ENCODE results near the gene IGFALS. TPM values are rescaled to one million over a fixed set of nuclear protein-coding genes. Genes with fewer than 3 reads are reported as not detected.
A peak's percentile ranks its signal among the peaks of the same experiment; 100 is the strongest.

The IGFALS gene
- total RNA-seq, 1 donor from 2014 or later: not detected

- DNase-seq (ENCODE audit: extremely low read depth, low read depth, low spot score): no peak
Observed at GRCh38 chr16:1790611-1791255, 2.8 kb downstream of the IGFALS start.

DNA sequence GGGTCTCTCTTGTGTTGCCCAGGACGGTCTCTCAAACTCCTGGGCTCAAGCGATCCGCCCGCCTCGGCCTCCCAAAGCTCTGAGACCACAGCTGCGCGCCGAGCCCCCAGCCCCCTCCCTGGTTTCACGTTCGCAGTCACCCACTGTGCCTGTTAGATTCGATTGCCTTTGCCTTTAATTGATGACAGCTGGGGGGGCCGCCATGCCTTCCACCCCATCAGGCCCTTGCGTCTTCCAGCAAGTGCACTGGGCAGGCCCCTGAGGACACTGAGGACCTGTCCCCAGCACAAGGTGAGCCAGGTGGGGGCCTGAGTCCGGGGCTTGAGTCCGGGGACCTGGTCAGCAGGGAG, 3.3 kb downstream of the IGFALS start:
- DNase-seq (ENCODE audit: extremely low read depth, low read depth, low spot score): no peak

GRCh38 chr16:1789643-1790045, 3.9 kb downstream of the IGFALS start:
- no peak for DNase-seq (ENCODE audit: extremely low read depth, low read depth, low spot score)

DNA sequence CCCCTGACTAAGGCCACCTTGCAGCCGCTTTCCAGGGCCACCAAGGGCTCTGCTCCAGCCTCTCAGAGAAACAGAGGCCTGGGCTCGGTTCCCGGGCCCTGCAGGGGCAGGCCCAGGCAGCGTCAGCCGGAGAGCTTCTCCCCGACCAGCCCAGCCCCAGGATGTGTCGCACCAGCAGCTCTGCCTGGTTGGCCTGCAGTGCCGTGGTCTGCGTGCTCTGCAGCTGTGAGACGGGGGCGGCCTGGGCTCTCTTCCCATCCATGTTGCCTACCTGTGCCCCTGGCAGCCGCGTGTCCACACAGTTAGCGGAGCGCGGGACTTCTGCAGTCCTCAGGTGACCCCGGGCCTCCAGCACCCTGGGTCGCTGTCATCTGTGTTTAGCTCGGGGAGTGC, 4.8 kb downstream of the IGFALS start:
- DNase-seq (ENCODE audit: extremely low read depth, low read depth, low spot score): no peak

DNA sequence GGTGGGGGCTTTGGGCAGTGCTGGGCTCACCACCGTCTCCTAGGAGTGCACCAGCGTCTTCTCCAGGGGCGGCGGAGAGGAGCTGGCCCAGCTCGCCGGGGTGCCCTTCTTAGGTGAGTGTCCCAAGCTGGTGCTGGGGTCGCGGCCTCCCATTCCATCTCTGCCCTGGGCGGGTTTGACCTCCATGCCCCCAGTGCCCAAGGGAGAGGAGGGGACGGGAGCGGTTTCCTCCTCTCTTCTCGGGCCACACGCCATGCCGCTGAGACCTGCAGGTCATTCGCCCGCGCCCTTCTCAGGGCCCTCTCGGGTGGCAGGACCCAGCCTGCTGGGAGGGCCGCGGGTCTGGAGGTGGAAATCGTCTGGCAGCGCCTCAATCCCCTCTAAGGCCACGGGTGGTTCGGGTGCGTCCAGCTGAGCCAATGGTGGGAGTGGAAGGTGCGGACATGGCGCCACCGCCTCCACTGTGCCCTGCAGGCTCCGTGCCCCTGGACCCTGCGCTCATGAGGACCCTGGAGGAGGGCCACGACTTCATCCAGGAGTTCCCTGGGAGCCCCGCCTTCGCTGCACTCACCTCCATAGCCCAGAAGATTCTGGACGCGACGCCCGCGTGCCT, 5.3 kb downstream of the IGFALS start:
- no peak for DNase-seq (ENCODE audit: extremely low read depth, low read depth, low spot score)

DNA sequence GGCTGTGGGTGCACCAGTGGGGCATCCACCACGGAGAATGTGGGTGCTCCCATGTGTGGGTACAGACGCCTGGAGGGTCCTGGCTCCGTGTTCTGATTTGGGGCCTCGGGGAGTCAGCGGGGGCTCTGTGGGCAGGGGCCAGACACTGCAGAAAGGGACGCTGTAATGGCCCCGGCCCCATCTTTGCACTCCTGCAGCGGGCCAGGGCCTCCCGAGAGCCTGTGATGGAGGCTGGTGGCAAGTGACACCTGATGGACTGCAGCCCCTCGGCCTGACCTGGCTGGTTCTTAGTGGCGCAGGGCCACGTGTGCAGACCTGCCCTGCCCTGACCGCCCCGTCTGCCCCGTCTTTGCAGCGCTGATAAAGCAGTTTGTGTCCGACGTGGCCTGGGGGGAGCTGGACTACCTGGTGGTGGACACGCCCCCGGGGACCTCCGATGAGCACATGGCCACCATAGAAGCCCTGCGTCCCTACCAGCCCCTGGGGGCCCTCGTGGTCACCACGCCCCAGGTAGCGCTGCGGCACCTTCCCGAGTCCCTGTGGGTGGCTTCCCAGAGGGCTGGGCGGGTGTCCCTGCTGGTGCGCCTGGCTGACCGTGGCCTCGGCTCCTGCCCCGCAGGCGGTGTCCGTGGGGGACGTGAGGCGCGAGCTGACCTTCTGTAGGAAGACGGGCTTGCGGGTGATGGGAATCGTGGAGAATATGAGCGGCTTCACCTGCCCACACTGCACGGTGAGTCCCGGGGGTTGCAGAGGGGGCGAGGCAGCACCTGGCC, 6.0 kb downstream of the IGFALS start:
- no peak for DNase-seq (ENCODE audit: extremely low read depth, low read depth, low spot score)

DNA sequence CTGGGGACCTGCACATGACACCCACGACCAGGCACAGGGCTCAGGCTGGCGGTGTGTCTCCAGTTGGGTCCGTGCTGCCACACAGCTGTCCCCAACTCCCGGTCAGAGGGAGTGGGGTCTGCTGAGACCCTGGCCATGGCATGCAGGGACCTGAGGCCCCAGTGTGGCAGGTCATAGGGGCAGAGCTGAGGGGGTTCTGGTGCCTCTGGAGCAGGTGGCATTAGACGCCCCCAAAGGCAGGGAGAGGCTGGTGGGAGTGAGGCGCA, 6.5 kb downstream of the IGFALS start:
- no peak for DNase-seq (ENCODE audit: extremely low read depth, low read depth, low spot score)

DNA sequence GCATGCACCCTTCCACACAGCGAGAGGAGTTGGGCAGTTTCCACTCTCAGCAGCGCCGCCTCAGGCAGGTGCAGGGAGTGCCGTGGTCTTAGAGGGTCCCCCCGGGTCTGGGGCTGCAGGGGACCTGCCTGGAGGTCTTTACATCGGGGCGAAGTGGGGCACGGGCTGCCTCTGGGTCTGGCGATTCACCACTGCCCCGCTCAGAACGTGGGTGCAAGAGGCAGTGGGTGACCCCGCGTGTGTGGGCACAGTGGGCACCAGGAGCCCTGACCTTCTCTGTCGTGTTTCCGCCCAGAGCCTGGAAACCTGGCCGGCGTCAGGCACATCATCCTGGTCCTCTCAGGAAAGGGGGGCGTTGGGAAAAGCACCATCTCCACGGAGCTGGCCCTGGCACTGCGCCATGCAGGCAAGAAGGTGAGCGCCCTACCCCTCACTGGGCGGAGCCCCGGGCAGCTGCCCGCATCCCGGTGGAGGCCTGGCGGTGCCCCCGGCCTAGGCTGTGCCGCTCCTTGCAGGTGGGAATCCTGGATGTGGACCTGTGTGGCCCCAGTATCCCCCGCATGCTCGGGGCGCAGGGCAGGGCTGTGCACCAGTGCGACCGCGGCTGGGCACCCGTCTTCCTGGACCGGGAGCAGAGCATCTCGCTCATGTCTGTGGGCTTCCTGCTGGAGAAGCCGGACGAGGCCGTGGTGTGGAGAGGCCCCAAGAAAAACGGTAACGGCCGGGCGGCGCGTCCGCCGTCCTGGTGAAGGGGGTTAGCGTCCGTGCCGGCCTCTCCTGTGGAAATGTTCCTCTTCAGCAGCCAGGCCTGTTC, 7.1 kb downstream of the IGFALS start:
- no peak for DNase-seq (ENCODE audit: extremely low read depth, low read depth, low spot score)

DNA sequence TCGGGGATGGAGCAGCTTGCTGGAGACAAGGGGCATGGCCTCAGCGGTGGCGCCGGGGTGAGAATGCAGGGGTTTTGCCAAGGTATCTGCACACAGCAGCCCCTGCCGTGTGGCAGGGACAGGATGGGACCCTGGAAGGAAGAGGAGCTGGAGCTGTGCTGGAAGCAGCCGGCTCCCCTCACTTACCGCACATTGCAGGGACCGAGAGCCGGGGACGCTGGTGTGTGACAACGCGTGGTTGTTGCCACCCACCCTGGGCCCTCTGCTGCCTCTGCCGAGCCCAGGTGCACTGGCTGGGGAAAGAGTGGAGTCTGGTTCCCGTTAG, 7.7 kb downstream of the IGFALS start:
- no peak for DNase-seq (ENCODE audit: extremely low read depth, low read depth, low spot score)

DNA sequence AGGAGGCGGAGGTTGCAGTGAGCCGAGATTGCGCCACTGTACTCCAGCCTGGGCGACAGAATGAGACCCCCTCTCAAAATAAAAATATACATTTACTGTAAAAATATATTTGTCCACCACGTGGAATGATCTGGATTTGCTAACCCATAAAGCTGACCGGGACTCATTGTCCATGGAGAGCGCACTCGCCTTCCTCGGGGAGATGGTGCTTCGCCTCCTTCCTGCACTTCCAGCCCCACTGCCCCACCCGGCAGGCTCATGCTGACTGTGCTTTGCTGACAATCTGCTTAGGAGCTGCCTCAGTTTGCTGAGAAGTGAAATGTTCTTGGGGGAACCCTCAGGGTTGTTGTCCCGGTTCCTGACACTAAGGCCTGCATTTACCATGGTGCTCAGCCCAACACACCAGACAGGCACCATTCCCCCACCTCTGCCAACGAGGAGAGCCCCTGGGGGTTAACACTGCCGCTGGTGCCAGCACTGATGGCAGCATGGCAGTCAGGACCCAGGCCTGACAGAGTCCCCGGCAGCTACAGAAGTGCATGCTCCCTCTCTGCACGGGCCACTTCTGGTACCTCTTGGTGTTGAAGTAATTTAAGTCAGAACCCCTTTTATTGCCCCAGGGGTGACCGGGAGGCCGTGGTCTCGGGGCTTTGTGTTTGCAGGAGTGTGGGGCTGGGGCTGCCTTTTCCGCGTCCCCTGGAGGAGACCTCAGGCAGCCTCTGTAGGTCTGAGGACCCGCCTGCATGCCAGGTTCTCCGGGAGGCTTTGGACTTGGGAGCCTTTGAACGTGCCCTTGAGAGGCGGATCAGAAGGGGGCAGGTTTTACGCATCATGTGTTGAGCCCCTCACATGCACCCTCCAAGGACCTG, 8.3 kb downstream of the IGFALS start:
- no peak for DNase-seq (ENCODE audit: extremely low read depth, low read depth, low spot score)

- peak; percentile 99 for DNase-seq (ENCODE audit: extremely low read depth, low read depth, low spot score)
Observed at GRCh38 chr16:1782408-1783264, 10.9 kb downstream of the IGFALS start, which contains the start of the genes NUBP2 and SPSB3. TSS of gene NUBP2 (plus strand) at chr16:1782960. CDS start at chr16:1783021, 61 bp downstream. TSS of gene SPSB3 (minus strand) at chr16:1782571. CDS start at chr16:1781483, 1,088 bp downstream.

- DNase-seq (ENCODE audit: extremely low read depth, low read depth, low spot score): no peak
Observed at GRCh38 chr16:1781758-1782407, 11.6 kb downstream of the IGFALS start.

DNA sequence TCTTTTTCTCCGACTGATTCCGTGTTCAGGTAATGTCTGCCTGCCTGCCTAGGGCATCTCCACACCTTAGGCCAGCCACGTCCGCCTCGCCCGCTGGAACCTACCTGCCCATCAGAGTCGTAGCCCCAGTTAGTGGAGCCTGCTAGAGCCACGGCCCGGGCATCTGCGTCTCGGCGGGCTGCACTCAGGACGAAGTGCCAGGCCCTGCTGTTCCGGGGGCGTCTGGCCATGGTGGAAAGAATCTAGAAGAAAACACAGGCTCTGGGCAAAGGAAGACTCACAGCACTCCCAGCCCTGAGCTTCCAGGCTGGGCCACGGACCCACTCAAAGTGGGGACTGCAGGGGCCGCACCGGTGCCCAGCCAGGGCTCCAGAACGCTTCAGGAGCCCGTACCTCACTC, 12.3 kb downstream of the IGFALS start:
- no peak for DNase-seq (ENCODE audit: extremely low read depth, low read depth, low spot score)

GRCh38 chr16:1780677-1781072, 12.8 kb downstream of the IGFALS start:
- no peak for DNase-seq (ENCODE audit: extremely low read depth, low read depth, low spot score)

DNA sequence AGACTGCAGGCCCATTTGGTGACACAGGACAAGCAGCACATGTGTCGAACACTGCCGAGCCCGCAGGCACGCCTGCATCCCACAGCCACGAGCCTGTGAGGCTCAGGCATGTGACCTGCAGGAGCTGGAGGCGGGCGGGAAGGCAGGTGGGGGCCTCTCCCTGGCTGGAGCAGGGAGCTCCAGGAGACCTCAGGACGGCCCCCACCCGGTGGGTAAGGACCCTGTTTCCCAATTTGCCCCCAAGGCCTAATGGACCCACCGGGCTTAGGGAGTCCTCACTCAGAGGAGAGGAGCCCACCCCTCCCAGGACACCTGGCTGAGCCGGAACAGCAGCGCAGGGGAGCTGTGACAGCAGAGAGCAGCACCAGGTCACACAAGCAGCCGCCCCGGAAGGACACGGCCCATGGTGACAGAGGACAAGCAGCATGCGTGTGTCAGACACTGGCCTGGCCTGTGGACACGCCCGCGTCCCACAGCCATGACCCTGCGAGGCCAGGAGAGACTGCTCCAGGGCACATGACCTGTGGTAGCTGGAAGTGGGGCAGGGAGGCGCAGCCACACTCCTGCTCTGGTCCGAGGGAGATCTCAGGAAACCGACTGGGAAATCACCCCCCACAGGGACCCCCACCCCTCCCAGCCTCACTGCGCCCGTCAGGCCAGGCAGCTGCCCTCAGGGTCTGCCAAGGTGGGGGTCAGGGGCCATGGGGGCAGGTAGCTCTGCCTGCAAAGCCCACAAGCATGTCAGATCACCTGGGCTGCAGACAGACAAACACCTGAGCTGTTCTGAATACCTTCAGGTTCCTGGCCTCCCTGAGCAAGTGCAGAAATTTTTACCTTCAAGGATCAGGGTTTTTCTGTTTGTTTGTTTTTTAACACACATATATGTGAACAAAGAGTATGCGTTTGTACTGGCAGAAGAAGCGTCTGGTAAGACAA, 13.5 kb downstream of the IGFALS start:
- DNase-seq (ENCODE audit: extremely low read depth, low read depth, low spot score): no peak

DNA sequence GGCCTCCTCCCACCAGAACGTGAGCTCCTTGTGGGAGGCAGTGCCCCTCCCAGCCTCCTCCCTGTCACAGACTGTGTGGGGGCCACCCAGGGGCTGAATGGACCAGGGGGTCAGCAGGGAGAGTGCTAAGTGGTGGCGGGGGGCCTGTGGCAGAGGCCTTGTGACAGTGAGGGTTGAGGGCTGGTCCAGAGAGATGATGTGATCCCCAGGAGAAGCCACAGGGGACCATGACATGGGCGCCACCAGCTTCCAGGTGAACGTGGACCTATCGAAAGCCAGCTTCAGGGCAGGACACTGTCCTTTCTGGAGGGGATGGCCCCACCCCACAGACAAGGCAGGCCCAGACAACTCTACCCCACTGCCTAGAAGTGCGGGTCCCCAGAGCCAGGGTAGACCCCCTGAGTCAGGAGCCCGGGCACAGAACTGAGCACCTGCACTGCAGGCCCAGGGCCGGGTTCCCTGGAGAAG, 14.2 kb downstream of the IGFALS start:
- no peak for DNase-seq (ENCODE audit: extremely low read depth, low read depth, low spot score)

DNA sequence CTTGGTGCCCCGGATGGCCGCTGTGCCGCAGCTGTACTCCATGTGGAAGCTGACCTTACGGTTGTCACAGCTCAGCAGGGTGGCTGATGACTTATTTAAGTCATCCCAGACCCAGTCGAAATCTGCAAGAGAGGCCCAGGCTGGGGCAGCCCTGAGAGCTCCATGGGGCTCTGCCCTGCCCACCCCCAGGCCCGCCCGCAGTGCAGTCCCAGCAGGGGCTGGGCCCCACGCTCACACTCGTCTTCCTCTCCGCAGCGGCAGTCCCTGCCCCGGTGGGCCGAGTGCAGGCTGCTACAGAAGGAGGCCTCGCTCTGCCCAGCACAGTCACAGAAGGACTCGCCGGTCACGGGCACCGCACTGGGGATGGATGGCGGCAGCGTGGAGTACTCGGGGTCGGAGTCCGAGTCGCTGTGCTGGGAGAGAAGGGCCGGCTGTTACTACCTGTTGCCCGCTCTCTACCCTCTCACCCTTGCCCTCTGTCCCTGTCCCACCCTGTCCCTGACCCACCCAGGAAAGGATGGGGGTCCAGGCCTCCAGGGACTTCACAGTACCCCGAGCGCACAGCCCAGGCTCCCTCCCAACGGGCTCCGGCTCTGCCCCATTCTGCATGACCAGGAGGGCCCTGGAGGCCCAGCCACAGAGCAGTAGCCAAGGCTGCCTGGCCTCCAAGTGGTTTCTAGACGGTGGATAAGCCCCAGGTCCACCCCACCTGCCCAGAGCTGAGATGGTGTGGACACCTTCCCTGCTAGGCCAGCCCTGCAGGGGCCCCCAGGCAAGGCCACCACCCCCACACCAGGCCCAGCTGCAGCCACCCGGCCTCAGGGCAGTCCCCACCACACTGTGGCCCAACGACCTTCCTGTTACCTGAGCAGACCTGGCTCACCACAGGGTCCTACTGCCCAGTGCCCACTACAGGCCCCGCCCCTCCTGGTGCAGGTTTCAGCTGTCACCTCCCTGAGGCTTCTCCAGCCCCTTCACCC, 15.0 kb downstream of the IGFALS start:
- DNase-seq (ENCODE audit: extremely low read depth, low read depth, low spot score): no peak
